ENCODE data around the gene TMCC2.

GRCh38 chr1:205190845-205191577 is 36.7 kb upstream of the TMCC2 start:
- TF ChIP-seq, protein P1, sequence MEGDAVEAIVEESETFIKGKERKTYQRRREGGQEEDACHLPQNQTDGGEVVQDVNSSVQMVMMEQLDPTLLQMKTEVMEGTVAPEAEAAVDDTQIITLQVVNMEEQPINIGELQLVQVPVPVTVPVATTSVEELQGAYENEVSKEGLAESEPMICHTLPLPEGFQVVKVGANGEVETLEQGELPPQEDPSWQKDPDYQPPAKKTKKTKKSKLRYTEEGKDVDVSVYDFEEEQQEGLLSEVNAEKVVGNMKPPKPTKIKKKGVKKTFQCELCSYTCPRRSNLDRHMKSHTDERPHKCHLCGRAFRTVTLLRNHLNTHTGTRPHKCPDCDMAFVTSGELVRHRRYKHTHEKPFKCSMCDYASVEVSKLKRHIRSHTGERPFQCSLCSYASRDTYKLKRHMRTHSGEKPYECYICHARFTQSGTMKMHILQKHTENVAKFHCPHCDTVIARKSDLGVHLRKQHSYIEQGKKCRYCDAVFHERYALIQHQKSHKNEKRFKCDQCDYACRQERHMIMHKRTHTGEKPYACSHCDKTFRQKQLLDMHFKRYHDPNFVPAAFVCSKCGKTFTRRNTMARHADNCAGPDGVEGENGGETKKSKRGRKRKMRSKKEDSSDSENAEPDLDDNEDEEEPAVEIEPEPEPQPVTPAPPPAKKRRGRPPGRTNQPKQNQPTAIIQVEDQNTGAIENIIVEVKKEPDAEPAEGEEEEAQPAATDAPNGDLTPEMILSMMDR (IDR thresholded peaks at IDR 0.05; ENCODE audit: insufficient read depth, low read depth, low read length) = no peak
- TF ChIP-seq EZH2 (IDR thresholded peaks at IDR 0.05; ENCODE audit: insufficient read depth, low read length) = no peak

Measured in astrocyte (in vitro differentiated cells and primary cell).